Neural progenitor cell (in vitro differentiated cells): ENCODE measurements around the gene CENPB. TPM values are rescaled to one million over a fixed set of nuclear protein-coding genes. Genes with fewer than 3 reads are reported as not detected.

Experiments used
- DNase-seq: peaks from one replicate; pipeline ENCODE4 v3.0.0-alpha.2; 2016; ENCODE audit warnings: low spot score
- H2AFZ ChIP-seq: fragments of 200-600 bp; sonication (generic); replicated peaks from 2 replicates; pipeline ENCODE4 v1.6.1; 2016; ENCODE audit warnings: antibody characterized with exemption
- H3F3A ChIP-seq: fragments of 200-600 bp; sonication (generic); 2 replicates; pipeline ENCODE4 v1.6.1; 2016; ENCODE audit warnings: antibody characterized with exemption, low read depth
- H3K27ac ChIP-seq: fragments of 200-600 bp; sonication (generic); 2 replicates; pipeline ENCODE4 v1.5.1; 2016; ENCODE audit warnings: mild to moderate bottlenecking
- H3K27me3 ChIP-seq: fragments of 200-600 bp; sonication (generic); 2 replicates; pipeline ENCODE4 v1.6.1; 2016; ENCODE audit warnings: mild to moderate bottlenecking, moderate library complexity
- H3K36me3 ChIP-seq: fragments of 200-600 bp; sonication (generic); 2 replicates; pipeline ENCODE4 v1.5.1; 2016
- H3K4me1 ChIP-seq: fragments of 200-600 bp; sonication (generic); 2 replicates; pipeline ENCODE4 v1.6.1; 2016; ENCODE audit warnings: mixed run types
- H3K4me2 ChIP-seq: fragments of 200-600 bp; sonication (generic); 2 replicates; pipeline ENCODE4 v1.6.1; 2016
- H3K4me3 ChIP-seq: fragments of 200-600 bp; sonication (generic); 2 replicates; pipeline ENCODE4 v1.5.1; 2016
- H3K79me2 ChIP-seq: fragments of 200-600 bp; sonication (generic); 2 replicates; pipeline ENCODE4 v1.6.1; 2016; ENCODE audit warnings: low read depth
- H3K9ac ChIP-seq: fragments of 200-600 bp; sonication (generic); 2 replicates; pipeline ENCODE4 v1.6.1; 2016
- H3K9me3 ChIP-seq: fragments of 200-600 bp; sonication (generic); 2 replicates; pipeline ENCODE4 v1.5.1; 2016; ENCODE audit warnings: low read depth
- H4K20me1 ChIP-seq: fragments of 200-600 bp; sonication (generic); 2 replicates; pipeline ENCODE4 v1.6.1; 2016; ENCODE audit warnings: low read depth
- H3K27ac Mint-ChIP-seq: 3 replicates; pipeline ENCODE4 v1.8.0; 2021; ENCODE audit warnings: mixed read lengths
- H3K27me3 Mint-ChIP-seq: 2 replicates; pipeline ENCODE4 v1.8.0; 2022; ENCODE audit warnings: low read depth, mild to moderate bottlenecking, inconsistent platforms, moderate library complexity, mixed read lengths; ENCODE audit not compliant: insufficient read depth
- H3K36me3 Mint-ChIP-seq: 3 replicates; pipeline ENCODE4 v1.8.0; 2021; ENCODE audit warnings: mixed read lengths
- H3K4me1 Mint-ChIP-seq: 3 replicates; pipeline ENCODE4 v1.8.0; 2021; ENCODE audit warnings: mixed read lengths
- H3K4me3 Mint-ChIP-seq: 3 replicates; pipeline ENCODE4 v1.8.0; 2021; ENCODE audit warnings: mild to moderate bottlenecking, moderate library complexity, mixed read lengths
- H3K9me3 Mint-ChIP-seq: 3 replicates; pipeline ENCODE4 v1.8.0; 2020; ENCODE audit warnings: mixed read lengths
- EZH2 ChIP-seq: fragments of 200-600 bp; sonication (generic); IDR thresholded peaks from 2 replicates; pipeline ENCODE4 v1.6.1; 2017; ENCODE audit warnings: antibody characterized with exemption, mild to moderate bottlenecking, moderate library complexity
- EZH2phosphoT487 ChIP-seq: fragments of 200-600 bp; sonication (generic); IDR thresholded peaks from 2 replicates; pipeline ENCODE4 v1.6.1; 2017; ENCODE audit warnings: antibody characterized with exemption
- total RNA-seq: library from RNA; depleted of rRNA; stranded (reverse); fragments of >200 nt; gene quantifications from 2 replicates; pipeline ENCODE4 v1.2.3, GENCODE V29; 2015; ENCODE audit warnings: low replicate concordance
- TF ChIP-seq, protein P1 (sequence below): fragments of 200-600 bp; sonication (generic); IDR thresholded peaks from 2 replicates; pipeline ENCODE4 v1.5.1; 2017; ENCODE audit warnings: antibody characterized with exemption, mild to moderate bottlenecking

Gene CENPB
- total RNA-seq, 1 donor from 2014 or later = 5.0 TPM

DNA sequence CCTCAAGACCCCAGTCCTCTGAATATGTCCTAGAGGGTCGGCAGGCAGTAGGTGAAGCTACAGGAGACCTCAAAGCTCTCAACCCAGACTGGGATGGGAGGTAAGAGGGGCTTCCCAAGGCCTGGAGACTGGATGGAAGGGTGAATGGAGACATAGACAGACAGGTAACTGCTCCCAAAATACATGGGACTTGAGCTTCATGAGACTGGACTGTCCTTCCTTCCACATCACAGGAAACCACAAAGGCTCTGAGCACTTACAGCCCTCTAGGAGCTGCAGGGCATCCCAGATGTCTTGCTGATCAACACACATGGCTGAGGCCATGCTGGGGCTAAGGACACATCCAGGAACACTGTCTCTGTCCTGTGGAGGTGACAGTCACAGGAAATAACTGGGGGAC lies 42.5 kb downstream of the CENPB start:
- no peaks in the 10 kb centered on the region for H4K20me1 ChIP-seq
- no peaks in the 10 kb centered on the region for H3K36me3 Mint-ChIP-seq
- no peaks in the 10 kb centered on the region for H3K36me3 ChIP-seq
- TF ChIP-seq EZH2phosphoT487 (no peak), EZH2 (no peak)
- TF ChIP-seq, protein P1, sequence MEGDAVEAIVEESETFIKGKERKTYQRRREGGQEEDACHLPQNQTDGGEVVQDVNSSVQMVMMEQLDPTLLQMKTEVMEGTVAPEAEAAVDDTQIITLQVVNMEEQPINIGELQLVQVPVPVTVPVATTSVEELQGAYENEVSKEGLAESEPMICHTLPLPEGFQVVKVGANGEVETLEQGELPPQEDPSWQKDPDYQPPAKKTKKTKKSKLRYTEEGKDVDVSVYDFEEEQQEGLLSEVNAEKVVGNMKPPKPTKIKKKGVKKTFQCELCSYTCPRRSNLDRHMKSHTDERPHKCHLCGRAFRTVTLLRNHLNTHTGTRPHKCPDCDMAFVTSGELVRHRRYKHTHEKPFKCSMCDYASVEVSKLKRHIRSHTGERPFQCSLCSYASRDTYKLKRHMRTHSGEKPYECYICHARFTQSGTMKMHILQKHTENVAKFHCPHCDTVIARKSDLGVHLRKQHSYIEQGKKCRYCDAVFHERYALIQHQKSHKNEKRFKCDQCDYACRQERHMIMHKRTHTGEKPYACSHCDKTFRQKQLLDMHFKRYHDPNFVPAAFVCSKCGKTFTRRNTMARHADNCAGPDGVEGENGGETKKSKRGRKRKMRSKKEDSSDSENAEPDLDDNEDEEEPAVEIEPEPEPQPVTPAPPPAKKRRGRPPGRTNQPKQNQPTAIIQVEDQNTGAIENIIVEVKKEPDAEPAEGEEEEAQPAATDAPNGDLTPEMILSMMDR = no peak
- H3K4me1 ChIP-seq = peaks cover 5% of the 10 kb centered on the region
- H3K4me1 Mint-ChIP-seq = peaks cover 10% of the 10 kb centered on the region
- H3K9ac ChIP-seq = no peak overlapping the region
- H3K4me3 ChIP-seq = no peak overlapping the region
- no peaks in the 10 kb centered on the region for H3F3A ChIP-seq
- H3K9me3 Mint-ChIP-seq = peaks cover 7% of the 10 kb centered on the region
- H3K27ac Mint-ChIP-seq = no peak overlapping the region
- no peaks in the 10 kb centered on the region for H3K9me3 ChIP-seq
- no peaks in the 10 kb centered on the region for H3K79me2 ChIP-seq
- peaks cover 26% of the 10 kb centered on the region for H3K27me3 Mint-ChIP-seq
- no peak overlapping the region for H3K4me3 Mint-ChIP-seq
- no peak overlapping the region for H3K4me2 ChIP-seq
- DNase-seq = no peak
- H3K27ac ChIP-seq = no peak overlapping the region
- H3K27me3 ChIP-seq = peaks cover 59% of the 10 kb centered on the region
- no peak overlapping the region for H2AFZ ChIP-seq

DNA sequence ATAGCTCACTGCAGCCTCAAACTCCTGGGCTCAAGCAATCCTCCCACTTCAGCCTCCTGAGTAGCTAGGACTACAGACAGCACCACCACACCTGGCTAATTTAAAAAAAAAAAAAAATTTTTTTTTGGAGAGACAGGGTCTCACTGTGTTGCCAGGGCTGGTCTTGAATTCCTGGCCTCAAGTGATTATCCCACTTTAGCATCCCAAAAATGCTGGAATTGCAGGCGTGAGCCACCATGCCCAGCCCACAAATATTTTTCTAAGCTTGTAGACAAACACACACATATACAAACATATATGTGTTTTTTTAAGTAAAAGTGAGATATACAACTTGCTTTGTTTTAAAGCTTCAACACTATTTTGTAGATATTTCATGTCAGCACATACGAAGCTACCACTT lies 43.3 kb downstream of the CENPB start:
- no peak for DNase-seq

DNA sequence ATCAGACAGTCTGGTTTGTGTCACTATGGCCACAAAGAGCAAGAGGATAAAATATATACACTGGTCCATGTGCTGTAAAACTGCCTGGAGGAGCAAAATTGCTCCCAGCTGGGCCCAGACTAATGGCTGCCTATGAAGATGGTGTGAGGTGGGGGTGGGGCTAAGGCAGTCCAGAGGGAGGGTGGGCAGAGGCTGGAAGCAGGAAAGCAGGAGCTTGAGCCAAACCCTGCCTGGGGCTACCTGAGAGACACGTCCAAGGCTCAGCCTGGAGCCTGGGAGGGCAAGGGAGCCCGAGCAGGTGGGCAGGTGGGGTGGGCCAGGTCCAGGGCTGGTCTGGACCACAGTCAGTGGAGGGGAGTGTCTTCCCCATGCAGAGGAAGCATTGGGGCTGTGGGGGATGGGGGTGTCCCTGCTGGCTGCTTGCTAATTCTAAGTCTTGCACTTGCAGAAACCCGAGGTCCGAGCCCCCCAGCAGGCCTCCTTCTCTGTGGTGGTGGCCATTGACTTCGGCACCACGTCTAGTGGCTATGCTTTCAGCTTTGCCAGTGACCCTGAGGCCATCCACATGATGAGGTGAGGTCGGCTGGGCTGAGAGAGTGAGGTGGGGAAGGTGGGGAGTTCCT lies 44.6 kb downstream of the CENPB start:
- no peak for DNase-seq

More for the DNA sequence above, 43.3 kb downstream of the CENPB start:
- Histone ChIP-seq H3K4me3 (no peak overlapping the region), H2AFZ (no peak overlapping the region), H3K9ac (no peak overlapping the region), H3K4me2 (no peak overlapping the region), H4K20me1 (no peaks in the 10 kb centered on the region), H3K9me3 (no peaks in the 10 kb centered on the region), H3K4me1 (peaks cover 5% of the 10 kb centered on the region), H3K27ac (no peak overlapping the region), H3K27me3 (peaks cover 51% of the 10 kb centered on the region), H3K36me3 (no peaks in the 10 kb centered on the region), H3K79me2 (no peaks in the 10 kb centered on the region), H3F3A (no peaks in the 10 kb centered on the region)
- Mint-ChIP-seq H3K27me3 (peaks cover 20% of the 10 kb centered on the region), H3K9me3 (peaks cover 7% of the 10 kb centered on the region), H3K4me3 (no peak overlapping the region), H3K27ac (no peak overlapping the region), H3K36me3 (no peaks in the 10 kb centered on the region), H3K4me1 (peaks cover 16% of the 10 kb centered on the region)
- TF ChIP-seq, protein P1 = no peak
- TF ChIP-seq EZH2phosphoT487 (no peak), EZH2 (no peak)

More for the DNA sequence above, 44.6 kb downstream of the CENPB start:
- Histone ChIP-seq H2AFZ (no peak overlapping the region), H3K9me3 (no peaks in the 10 kb centered on the region), H3K27me3 (peaks cover 38% of the 10 kb centered on the region), H3K4me2 (no peak overlapping the region), H3K4me1 (peaks cover 5% of the 10 kb centered on the region), H3K9ac (no peak overlapping the region), H3K36me3 (no peaks in the 10 kb centered on the region), H3F3A (no peaks in the 10 kb centered on the region), H4K20me1 (no peaks in the 10 kb centered on the region), H3K4me3 (no peak overlapping the region), H3K27ac (no peak overlapping the region), H3K79me2 (no peaks in the 10 kb centered on the region)
- Mint-ChIP-seq H3K9me3 (peaks cover 7% of the 10 kb centered on the region), H3K4me1 (peaks cover 18% of the 10 kb centered on the region), H3K27me3 (peaks cover 10% of the 10 kb centered on the region), H3K4me3 (no peak overlapping the region), H3K36me3 (no peaks in the 10 kb centered on the region), H3K27ac (no peak overlapping the region)
- TF ChIP-seq, protein P1 = no peak
- no peak for TF ChIP-seq EZH2phosphoT487
- no peak for TF ChIP-seq EZH2
